Measurements from ENCODE around the gene LCE3C. TPM values are rescaled to one million over a fixed set of nuclear protein-coding genes. Genes with fewer than 3 reads are reported as not detected.

Gene LCE3C
- total RNA-seq, 1 experiment from 2014 or later: not detected

DNA sequence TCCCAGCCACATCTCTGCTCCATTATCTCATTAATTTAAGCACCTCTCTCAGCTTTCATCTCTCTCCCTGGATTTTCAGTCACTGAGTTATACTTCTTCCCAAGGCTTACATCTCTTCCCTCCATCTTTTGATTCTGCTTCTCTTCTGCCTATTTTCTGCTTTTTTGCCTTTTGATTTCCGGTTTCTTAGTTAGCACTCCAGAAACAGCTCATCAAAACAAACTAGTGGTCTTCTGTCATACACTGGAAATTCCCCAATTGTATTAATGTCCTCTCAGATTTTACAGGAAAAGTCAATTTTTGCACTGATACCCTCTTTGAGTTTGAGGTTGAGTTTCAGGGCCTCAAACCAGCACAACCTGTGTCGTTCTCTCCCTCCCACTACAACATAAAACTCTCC, 34.9 kb upstream of the LCE3C start:
- no peaks in the 10 kb centered on the region for H4K20me1 ChIP-seq (ENCODE audit: control insufficient read depth, insufficient read depth, insufficient read length)
- H2AFZ ChIP-seq (ENCODE audit: low read length): no peak overlapping the region
- no peak overlapping the region for H4K8ac ChIP-seq (replicated peaks; ENCODE audit: insufficient read length, low read depth, low read length)
- TF ChIP-seq, protein P1, sequence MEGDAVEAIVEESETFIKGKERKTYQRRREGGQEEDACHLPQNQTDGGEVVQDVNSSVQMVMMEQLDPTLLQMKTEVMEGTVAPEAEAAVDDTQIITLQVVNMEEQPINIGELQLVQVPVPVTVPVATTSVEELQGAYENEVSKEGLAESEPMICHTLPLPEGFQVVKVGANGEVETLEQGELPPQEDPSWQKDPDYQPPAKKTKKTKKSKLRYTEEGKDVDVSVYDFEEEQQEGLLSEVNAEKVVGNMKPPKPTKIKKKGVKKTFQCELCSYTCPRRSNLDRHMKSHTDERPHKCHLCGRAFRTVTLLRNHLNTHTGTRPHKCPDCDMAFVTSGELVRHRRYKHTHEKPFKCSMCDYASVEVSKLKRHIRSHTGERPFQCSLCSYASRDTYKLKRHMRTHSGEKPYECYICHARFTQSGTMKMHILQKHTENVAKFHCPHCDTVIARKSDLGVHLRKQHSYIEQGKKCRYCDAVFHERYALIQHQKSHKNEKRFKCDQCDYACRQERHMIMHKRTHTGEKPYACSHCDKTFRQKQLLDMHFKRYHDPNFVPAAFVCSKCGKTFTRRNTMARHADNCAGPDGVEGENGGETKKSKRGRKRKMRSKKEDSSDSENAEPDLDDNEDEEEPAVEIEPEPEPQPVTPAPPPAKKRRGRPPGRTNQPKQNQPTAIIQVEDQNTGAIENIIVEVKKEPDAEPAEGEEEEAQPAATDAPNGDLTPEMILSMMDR (conservative IDR thresholded peaks at IDR 0.05): no peak
- no peak overlapping the region for H4K5ac ChIP-seq (ENCODE audit: insufficient read length, low read depth, low read length)
- no peak overlapping the region for H3K27ac ChIP-seq (ENCODE audit: insufficient read length, low read depth, low read length)
- H3K36me3 Mint-ChIP-seq (ENCODE audit: insufficient read depth in 1 of 3, low read depth in 3 of 3): peaks cover 10 to 41% (median 17%) of the 10 kb centered on the region in 3 experiments; a peak in 6 of 7 replicates
- no peak overlapping the region for H2AK5ac ChIP-seq (ENCODE audit: insufficient read length, low read length)
- peaks cover 95 to 99% of the 10 kb centered on the region in 2 experiments for H3K9me3 Mint-ChIP-seq
- no peak overlapping the region for H4K91ac ChIP-seq (ENCODE audit: insufficient read length, low read depth, low read length)
- H3K4me3 Mint-ChIP-seq: no peak overlapping the region
- H3K27me3 ChIP-seq (ENCODE audit: insufficient read depth, low read length): no peaks in the 10 kb centered on the region
- H2BK20ac ChIP-seq (ENCODE audit: low read depth, low read length, poor library complexity, severe bottlenecking): no peak overlapping the region
- no peak overlapping the region for H3K27ac Mint-ChIP-seq
- no peak overlapping the region for H2BK5ac ChIP-seq (ENCODE audit: insufficient read length, low read length)
- no CpG with 5 or more reads among the region's 2 CpGs for WGBS (ENCODE audit: extremely low coverage, insufficient read length, low lambda C conversion rate)
- no peaks in the 10 kb centered on the region for H3K4me1 Mint-ChIP-seq
- H3K9me3 ChIP-seq (ENCODE audit: control insufficient read depth, low read depth, low read length): peaks cover 74% of the 10 kb centered on the region
- no peaks in the 10 kb centered on the region for H3K4me1 ChIP-seq (ENCODE audit: insufficient read depth, low read length)
- H3K56ac ChIP-seq (ENCODE audit: insufficient read length, low read depth, low read length): no peak overlapping the region
- H3K9ac ChIP-seq (ENCODE audit: extremely low read depth, insufficient read length, low read length): no peak overlapping the region
- no peak overlapping the region for H3K18ac ChIP-seq (ENCODE audit: insufficient read length, low read depth, low read length)
- no peak overlapping the region for H2BK12ac ChIP-seq (ENCODE audit: insufficient read length, low read depth, low read length)
- H3K79me1 ChIP-seq (ENCODE audit: insufficient read depth, low read depth, low read length, poor library complexity, severe bottlenecking): no peaks in the 10 kb centered on the region
- DNase-seq: no peak
- H2BK15ac ChIP-seq (ENCODE audit: low read depth, low read length): no peak overlapping the region
- H3K23ac ChIP-seq (ENCODE audit: insufficient read length, low read depth, low read length): no peak overlapping the region
- no peaks in the 10 kb centered on the region for H3K23me2 ChIP-seq (ENCODE audit: insufficient read length, low read depth, low read length, poor library complexity, severe bottlenecking)
- no peak overlapping the region for H3K14ac ChIP-seq (ENCODE audit: insufficient read depth, low read length)
- H3K4me2 ChIP-seq (ENCODE audit: insufficient read depth, insufficient read length, low read length): no peak overlapping the region
- no peaks in the 10 kb centered on the region for H3K79me2 ChIP-seq (ENCODE audit: insufficient read depth, low read length)
- no peaks in the 10 kb centered on the region; the same call in 1 of the 2 replicates for H3K27me3 Mint-ChIP-seq (ENCODE audit: low read depth)
- H2BK120ac ChIP-seq (ENCODE audit: low read depth, low read length, poor library complexity, severe bottlenecking): no peak overlapping the region
- no peak overlapping the region for H3K4ac ChIP-seq (ENCODE audit: low read depth, low read length)
- no peak overlapping the region for H3T11ph ChIP-seq (ENCODE audit: low read length)
